Nephron progenitor cell (in vitro differentiated cells): ENCODE results near the gene AMACR.
"Not testable (repeated sequence)": the region's sequence is repeated elsewhere in the genome, so short reads cannot be mapped to it uniquely, and the experiment has no call there.

Experiments
- DNase-seq: peaks from one replicate; pipeline ENCODE4 v3.0.0; 2021
- H3K27ac Mint-ChIP-seq: 2 replicates; pipeline ENCODE4 v1.8.0; 2021; ENCODE audit warnings: mild to moderate bottlenecking, moderate library complexity, mixed read lengths
- H3K27me3 Mint-ChIP-seq: 2 replicates; pipeline ENCODE4 v1.8.0; 2021; ENCODE audit warnings: mild to moderate bottlenecking, low read depth, mixed read lengths; ENCODE audit not compliant: poor library complexity
- H3K36me3 Mint-ChIP-seq: 2 replicates; pipeline ENCODE4 v1.8.0; 2021; ENCODE audit warnings: low read depth, mixed read lengths
- H3K4me1 Mint-ChIP-seq: 2 replicates; pipeline ENCODE4 v1.8.0; 2021; ENCODE audit warnings: mixed read lengths
- H3K4me3 Mint-ChIP-seq: 2 replicates; pipeline ENCODE4 v1.8.0; 2021; ENCODE audit warnings: mild to moderate bottlenecking, moderate library complexity, mixed read lengths
- H3K9me3 Mint-ChIP-seq: 2 replicates; pipeline ENCODE4 v1.8.0; 2021; ENCODE audit warnings: mild to moderate bottlenecking, moderate library complexity, mixed read lengths
- TF ChIP-seq, protein P1 (sequence below): fragments of 200-600 bp; sonication (generic); IDR thresholded peaks from 2 replicates; pipeline ENCODE4 v1.5.0; 2021; ENCODE audit warnings: antibody characterized with exemption

AMACR gene

DNA sequence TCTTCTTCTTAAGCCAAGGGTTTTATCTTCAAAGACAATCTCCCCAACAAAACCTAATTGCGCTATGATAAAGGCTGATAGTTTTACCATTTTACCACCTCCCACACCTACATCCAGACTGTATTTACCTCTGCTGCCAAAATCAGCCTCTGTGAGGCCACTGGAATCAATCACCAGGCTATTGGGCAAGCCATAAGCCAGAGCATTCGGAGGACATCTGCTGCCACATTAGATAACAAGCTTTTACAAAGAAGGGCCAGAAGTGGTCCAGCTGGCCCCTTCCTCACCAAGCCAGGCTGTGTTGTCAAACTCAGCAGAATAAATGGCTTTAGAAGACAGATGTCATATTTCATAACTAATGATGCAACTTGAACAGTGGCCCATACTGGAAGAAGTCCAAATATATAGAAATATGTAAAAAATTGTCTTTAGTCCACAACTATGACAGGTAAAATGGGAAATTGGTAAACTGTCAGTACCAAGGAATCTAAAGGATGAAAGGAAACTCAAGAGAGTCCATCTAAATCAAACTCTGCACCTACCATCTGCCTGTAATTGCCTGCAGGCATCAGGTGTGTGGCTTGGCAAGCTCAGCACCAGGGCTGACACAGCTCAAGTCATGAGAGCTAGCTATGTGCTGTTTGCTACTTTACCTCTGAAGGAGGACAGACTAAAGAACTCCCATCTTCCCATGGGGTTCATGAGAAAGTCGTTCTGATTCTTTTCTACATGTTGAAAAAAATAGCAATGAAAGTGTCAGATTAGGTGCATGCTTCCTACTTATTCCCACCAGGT lies 39.4 kb downstream of the AMACR start:
- no peaks in the 10 kb centered on the region for H3K9me3 Mint-ChIP-seq
- H3K4me1 Mint-ChIP-seq, result no peaks in the 10 kb centered on the region
- no peak overlapping the region for H3K27ac Mint-ChIP-seq
- no peak for DNase-seq
- H3K27me3 Mint-ChIP-seq, result peaks cover 3% of the 10 kb centered on the region
- H3K4me3 Mint-ChIP-seq, result no peak overlapping the region
- TF ChIP-seq, protein P1, sequence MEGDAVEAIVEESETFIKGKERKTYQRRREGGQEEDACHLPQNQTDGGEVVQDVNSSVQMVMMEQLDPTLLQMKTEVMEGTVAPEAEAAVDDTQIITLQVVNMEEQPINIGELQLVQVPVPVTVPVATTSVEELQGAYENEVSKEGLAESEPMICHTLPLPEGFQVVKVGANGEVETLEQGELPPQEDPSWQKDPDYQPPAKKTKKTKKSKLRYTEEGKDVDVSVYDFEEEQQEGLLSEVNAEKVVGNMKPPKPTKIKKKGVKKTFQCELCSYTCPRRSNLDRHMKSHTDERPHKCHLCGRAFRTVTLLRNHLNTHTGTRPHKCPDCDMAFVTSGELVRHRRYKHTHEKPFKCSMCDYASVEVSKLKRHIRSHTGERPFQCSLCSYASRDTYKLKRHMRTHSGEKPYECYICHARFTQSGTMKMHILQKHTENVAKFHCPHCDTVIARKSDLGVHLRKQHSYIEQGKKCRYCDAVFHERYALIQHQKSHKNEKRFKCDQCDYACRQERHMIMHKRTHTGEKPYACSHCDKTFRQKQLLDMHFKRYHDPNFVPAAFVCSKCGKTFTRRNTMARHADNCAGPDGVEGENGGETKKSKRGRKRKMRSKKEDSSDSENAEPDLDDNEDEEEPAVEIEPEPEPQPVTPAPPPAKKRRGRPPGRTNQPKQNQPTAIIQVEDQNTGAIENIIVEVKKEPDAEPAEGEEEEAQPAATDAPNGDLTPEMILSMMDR, result no peak
- H3K36me3 Mint-ChIP-seq, result no peaks in the 10 kb centered on the region

DNA sequence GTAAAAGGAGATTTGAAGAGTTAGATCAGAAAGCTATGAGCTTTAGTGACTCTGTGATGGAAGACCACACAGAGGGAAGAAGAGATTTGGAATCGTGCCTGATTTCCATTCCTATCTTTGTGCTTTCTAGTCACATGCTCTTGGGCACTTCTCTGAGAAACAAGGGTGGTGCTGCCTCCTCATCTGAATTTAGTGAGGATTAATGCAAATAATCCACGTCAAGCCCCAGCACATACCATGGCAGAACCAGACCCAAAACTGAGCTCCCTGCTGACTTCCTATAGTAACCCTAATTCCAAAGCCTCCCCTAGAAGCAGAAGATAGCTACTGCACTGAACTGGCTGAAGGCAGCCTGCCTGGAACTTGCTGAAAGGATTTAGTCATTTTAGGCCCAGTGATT lies 41.0 kb downstream of the AMACR start:
- DNase-seq, result no peak
- Mint-ChIP-seq H3K4me3 (no peak overlapping the region), H3K9me3 (no peaks in the 10 kb centered on the region), H3K27ac (no peak overlapping the region), H3K4me1 (no peaks in the 10 kb centered on the region), H3K27me3 (peaks cover 3% of the 10 kb centered on the region), H3K36me3 (no peaks in the 10 kb centered on the region)
- TF ChIP-seq, protein P1, result no peak

DNA sequence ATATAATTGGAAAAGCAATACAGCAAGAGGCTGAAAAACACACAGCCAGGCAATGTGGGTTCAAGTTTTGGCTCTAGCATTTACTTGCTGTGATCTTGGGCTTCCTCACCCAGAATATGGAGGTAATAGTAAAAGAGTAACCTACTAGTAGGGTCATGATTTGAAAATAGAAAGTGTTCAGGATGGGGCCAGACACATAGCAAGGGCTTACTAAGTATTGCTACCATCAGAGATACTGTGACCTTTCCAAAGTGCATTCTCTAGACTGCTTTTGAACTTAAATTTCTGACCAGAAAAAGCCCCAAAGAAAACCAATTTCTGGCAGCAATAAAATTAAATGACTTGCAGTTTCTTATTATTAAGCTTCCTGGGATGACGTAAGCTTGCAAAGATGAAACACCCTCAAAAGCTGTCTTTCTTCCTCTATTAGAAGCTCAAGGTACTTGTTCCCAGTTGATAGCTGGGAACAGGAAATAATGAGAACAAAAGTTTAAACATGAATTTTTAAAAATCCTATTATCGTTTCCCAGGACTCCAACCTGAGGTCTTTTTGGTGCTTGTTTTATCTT lies 43.6 kb downstream of the AMACR start:
- H3K27me3 Mint-ChIP-seq, result peaks cover 3% of the 10 kb centered on the region

DNA sequence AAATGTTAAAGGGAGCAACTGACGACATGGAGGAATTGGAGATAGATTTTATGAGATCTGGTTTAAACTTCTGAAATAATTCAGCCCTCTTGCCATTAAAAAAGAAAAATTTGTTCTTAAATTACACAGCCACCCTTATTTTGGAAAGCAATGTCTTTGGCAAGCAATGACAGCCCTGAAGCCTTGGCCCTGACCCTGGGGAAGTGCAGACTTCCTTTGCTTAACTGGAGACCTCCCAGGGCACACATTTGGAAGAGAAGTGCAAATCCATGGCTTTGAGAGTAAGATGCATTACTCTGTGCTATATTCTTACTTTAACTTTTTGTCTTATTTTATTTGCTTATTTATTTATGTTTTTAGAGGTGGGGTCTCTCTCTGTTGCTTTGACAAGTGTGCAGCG lies 49.7 kb downstream of the AMACR start:
- Mint-ChIP-seq H3K4me1 (no peaks in the 10 kb centered on the region), H3K27me3 (peaks cover 4% of the 10 kb centered on the region), H3K36me3 (no peaks in the 10 kb centered on the region), H3K9me3 (peaks cover 11% of the 10 kb centered on the region), H3K27ac (no peak overlapping the region), H3K4me3 (no peak overlapping the region)
- DNase-seq, result no peak
- TF ChIP-seq, protein P1, result no peak

More for the DNA sequence above, 43.6 kb downstream of the AMACR start:
- H3K27ac Mint-ChIP-seq, result no peak overlapping the region
- no peaks in the 10 kb centered on the region for H3K9me3 Mint-ChIP-seq
- H3K4me1 Mint-ChIP-seq, result no peaks in the 10 kb centered on the region
- H3K36me3 Mint-ChIP-seq, result no peaks in the 10 kb centered on the region
- DNase-seq, result no peak
- TF ChIP-seq, protein P1, result no peak
- no peak overlapping the region for H3K4me3 Mint-ChIP-seq

DNA sequence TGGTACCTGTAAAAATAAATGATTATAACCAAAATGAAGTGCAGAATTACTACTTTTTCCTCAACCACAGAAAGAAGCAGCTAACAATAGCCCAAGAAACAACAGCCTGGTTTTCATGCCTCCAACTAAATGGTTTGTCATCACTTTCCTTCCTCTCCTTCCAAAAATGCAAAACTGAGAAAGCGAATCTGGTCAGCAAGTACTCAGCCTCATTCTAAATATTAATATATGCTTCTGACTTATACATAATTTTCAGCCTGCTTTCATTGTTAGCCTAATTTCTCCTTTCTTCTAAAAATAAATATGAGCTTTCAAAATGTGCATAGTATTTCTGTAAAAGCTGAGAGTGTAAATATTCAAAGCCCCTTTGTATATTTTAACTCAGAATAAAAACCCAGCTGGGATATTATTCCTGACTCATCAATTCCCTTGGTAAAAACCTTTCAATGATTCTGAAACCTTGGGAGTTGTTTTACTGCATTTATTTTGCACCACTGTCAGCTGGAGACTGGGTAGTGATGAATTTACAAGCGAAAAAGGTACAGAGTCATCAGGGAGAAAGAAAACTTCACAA lies 50.2 kb downstream of the AMACR start:
- Mint-ChIP-seq H3K4me1 (no peaks in the 10 kb centered on the region), H3K9me3 (peaks cover 11% of the 10 kb centered on the region), H3K27me3 (peaks cover 4% of the 10 kb centered on the region), H3K27ac (no peak overlapping the region), H3K36me3 (no peaks in the 10 kb centered on the region), H3K4me3 (no peak overlapping the region)
- TF ChIP-seq, protein P1, result no peak
- DNase-seq, result no peak

DNA sequence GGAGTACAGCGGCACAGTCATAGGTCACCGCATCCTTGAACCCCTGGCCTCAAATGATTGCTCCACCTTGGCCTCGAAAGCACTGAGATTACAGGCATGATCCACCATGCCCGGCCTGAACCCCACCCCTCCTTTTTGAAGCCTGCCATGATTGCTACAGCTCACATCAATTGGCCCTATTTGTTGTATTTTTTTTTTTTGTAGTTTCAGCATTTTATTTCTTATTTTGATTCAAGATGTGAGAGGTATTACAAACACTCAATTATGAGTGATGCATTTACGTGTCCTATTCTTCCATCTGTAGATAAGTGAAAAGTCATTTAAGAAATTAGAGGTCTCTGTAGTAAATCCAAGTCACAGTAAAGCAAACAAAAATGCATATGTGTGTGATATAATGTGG lies 55.7 kb downstream of the AMACR start:
- not testable (repeated sequence) for DNase-seq, H3K4me3 Mint-ChIP-seq, H3K4me1 Mint-ChIP-seq, H3K36me3 Mint-ChIP-seq, H3K27ac Mint-ChIP-seq
- peaks cover 10% of the 10 kb centered on the region for H3K27me3 Mint-ChIP-seq
- peaks cover 11% of the 10 kb centered on the region for H3K9me3 Mint-ChIP-seq
